Heart right ventricle (tissue), 16 donors: ENCODE data around the gene COX7B. TPM values are rescaled to one million over a fixed set of nuclear protein-coding genes. Genes with fewer than 3 reads are reported as not detected.

ENCODE experiments used
- ATAC-seq, 8 donors: fragments of 200-7000 bp; cut with Tn5 transposase; one replicate each; pipeline ENCODE4 v1.9.1; 2020; ENCODE audit warnings: mild to moderate bottlenecking in 8 of 8, moderate library complexity in 8 of 8, moderate number of reproducible peaks in 1 of 8
- DNase-seq, 2 donors: peaks; one replicate each; pipeline ENCODE4 v3.0.0-alpha.2; 2020
- H3K27ac ChIP-seq, 10 donors: fragments of 200-600 bp; sonication (generic) in 2 of 10; one replicate each; pipeline versions ENCODE4 v1.5.0 to v1.8.0; 2020 to 2022; ENCODE audit warnings: mild to moderate bottlenecking in 3 of 10
- H3K27me3 ChIP-seq, 7 donors: fragments of 200-600 bp; one replicate each; pipeline ENCODE4 v1.8.0; 2021 to 2022; ENCODE audit warnings: mild to moderate bottlenecking in 2 of 7
- H3K36me3 ChIP-seq, 9 donors: fragments of 200-600 bp; sonication (generic) in 1 of 9; one replicate each; pipeline versions ENCODE4 v1.5.0 to v1.8.0; 2020 to 2022; ENCODE audit warnings: mild to moderate bottlenecking in 2 of 9
- H3K4me1 ChIP-seq, 9 donors: fragments of 200-600 bp; sonication (generic) in 1 of 9; one replicate each; pipeline versions ENCODE4 v1.5.0 to v1.8.0; 2020 to 2022; ENCODE audit warnings: mild to moderate bottlenecking in 4 of 9
- H3K4me3 ChIP-seq, 10 donors: fragments of 200-600 bp; sonication (generic) in 2 of 10; one replicate each; pipeline versions ENCODE4 v1.5.0 to v1.8.0; 2020 to 2022; ENCODE audit warnings: mild to moderate bottlenecking in 7 of 10, moderate library complexity in 2 of 10
- H3K9me3 ChIP-seq, 11 donors: fragments of 200-600 bp in 10 of 11; sonication (generic) in 2 of 11; one replicate each; pipeline versions ENCODE4 v1.5.0 to v1.8.0; 2013 to 2022; ENCODE audit warnings: mild to moderate bottlenecking in 2 of 11, control low read depth in 1 of 11, moderate library complexity in 1 of 11
- WGBS, 2 donors: extraction: QIAGEN DNeasy Blood & Tissue Kit; methylation state at CpG; one replicate each; pipeline ENCODE4 v1.1.7; 2013; ENCODE audit warnings: inconsistent platforms in 1 of 2; 5-methylcytosine and 5-hydroxymethylcytosine counted together
- intact Hi-C, 10 donors: fragments of 100-400 bp; cut with DNase I; formaldehyde crosslinking; loops; one replicate each; pipeline versions ENCODE4 v1.11.1 to v1.14.2; 2022
- polyA plus RNA-seq, 2 donors: library from polyadenylated mRNA; stranded (reverse); fragments of 200-250 nt; gene quantifications; one replicate each; pipeline ENCODE4 v1.2.3, GENCODE V29; 2013
- total RNA-seq, 10 donors: library from RNA; stranded (reverse); fragmentation: NEBNext Ultra II Directional in 3 of 10; extraction: Animal tissue kit (Norgen Biotek cat#: 25700) in 3 of 10; gene quantifications; one replicate each; pipeline versions ENCODE4 v1.2.1 to v1.2.4, GENCODE V29; 2021 to 2023
- TF ChIP-seq, protein P1 (sequence below), 9 donors: fragments of 200-600 bp; sonication (generic) in 2 of 9; IDR thresholded peaks; one replicate each; pipeline versions ENCODE4 v1.5.0 to v1.8.0; 2021 to 2022; ENCODE audit warnings: antibody characterized with exemption in 9 of 9, mild to moderate bottlenecking in 5 of 9, moderate library complexity in 1 of 9
- donor health status: Arrhythmogenic right ventricular cardiomyopathy.
- donor health status: ischemic (EF 13 %, LVEDD 7.1; RV severe dilation, severe dysfunction).
- donor health status: healthy with polysubstance abuse.
- donor health status: DM: no; HTN: yes; CAD: no.
- donor health status: DM: no; HTN: no; CAD: no.
- donor health status: ischemic (EF 25% LVEDD 6.9; RV normal size, moderate dysfunction).
- donor health status: ischemic (EF 25% LVEDD 5.7; RV mildly dilated, moderate dysfunction).
- donor health status: healthy.
- donor health status: DM: yes; HTN: yes; CAD: no.
- donor health status: Ischemic cardiomyopathy.
- donor health status: ischemic (EF 35%, LVEDD 5.7; RV mildly dilated, moderate dysfunction).
- donor health status: nonischemic (EF 11% LVEDD 7.7; RV severe dilation, severe dysfunction).
- donor health status: DM: yes; HTN: yes; CAD: no.
- donor health status: PGD.
- donor health status: ischemic (EF 29% LVEDD 5.4; RV normal size, mild dysfunction).
- donor health status: nonischemic (EF 23%, LVEDD 6.1; RV moderate dilation, normal function).

COX7B gene
- total and polyA plus RNA-seq, 12 donors, result 915 to 7,586 (median 1,474) TPM

- H3K9me3 ChIP-seq, result no peaks in the 10 kb centered on the region
- 52 to 63% methylated on average over 1 of the region's 1 CpG for WGBS, 2 donors
- peaks cover 0 to 14% (median 4%) of the 10 kb centered on the region in 9 donors for H3K4me1 ChIP-seq
- H3K27ac ChIP-seq, result no peak overlapping the region
- DNase-seq (no peak), ATAC-seq (no peak)
- no peaks in the 10 kb centered on the region for H3K27me3 ChIP-seq
- TF ChIP-seq, protein P1, sequence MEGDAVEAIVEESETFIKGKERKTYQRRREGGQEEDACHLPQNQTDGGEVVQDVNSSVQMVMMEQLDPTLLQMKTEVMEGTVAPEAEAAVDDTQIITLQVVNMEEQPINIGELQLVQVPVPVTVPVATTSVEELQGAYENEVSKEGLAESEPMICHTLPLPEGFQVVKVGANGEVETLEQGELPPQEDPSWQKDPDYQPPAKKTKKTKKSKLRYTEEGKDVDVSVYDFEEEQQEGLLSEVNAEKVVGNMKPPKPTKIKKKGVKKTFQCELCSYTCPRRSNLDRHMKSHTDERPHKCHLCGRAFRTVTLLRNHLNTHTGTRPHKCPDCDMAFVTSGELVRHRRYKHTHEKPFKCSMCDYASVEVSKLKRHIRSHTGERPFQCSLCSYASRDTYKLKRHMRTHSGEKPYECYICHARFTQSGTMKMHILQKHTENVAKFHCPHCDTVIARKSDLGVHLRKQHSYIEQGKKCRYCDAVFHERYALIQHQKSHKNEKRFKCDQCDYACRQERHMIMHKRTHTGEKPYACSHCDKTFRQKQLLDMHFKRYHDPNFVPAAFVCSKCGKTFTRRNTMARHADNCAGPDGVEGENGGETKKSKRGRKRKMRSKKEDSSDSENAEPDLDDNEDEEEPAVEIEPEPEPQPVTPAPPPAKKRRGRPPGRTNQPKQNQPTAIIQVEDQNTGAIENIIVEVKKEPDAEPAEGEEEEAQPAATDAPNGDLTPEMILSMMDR (IDR thresholded peaks at IDR 0.05), result no peak
- H3K36me3 ChIP-seq, result no peaks in the 10 kb centered on the region
- H3K4me3 ChIP-seq, result no peak overlapping the region
- intact Hi-C loops, result no loop called here
These were observed 52.9 kb downstream of the COX7B start for GRCh38 chrX:77952173-77952572.

DNA sequence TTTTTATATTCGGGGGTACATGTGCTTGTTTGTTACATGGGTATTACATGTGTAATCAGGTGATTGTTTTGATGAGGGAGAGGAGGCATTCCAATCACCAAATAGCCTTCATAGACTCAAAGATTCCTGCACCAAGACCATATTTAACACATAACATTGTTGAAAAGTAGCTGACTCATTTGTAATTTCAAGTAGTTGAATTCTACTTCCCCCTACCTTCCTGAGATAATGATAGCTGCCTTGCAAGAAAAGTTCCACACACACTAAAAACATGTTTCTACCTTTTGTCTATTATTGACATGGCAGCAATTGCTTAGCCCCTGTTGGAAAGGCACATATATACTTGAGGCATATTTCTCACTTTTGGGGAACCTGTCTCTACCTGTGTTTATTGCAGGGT is 54.0 kb downstream of the COX7B start:
- intact Hi-C loops, result no loop called here
- no peak overlapping the region for H3K27ac ChIP-seq
- 45 to 67% methylated on average over 1 of the region's 1 CpG for WGBS, 2 donors

GRCh38 chrX:77953708-77954107 is 54.4 kb downstream of the COX7B start:
- Histone ChIP-seq H3K27me3 (no peaks in the 10 kb centered on the region), H3K4me1 (peaks cover 0 to 14% (median 4%) of the 10 kb centered on the region in 9 donors), H3K27ac (no peak overlapping the region), H3K4me3 (no peak overlapping the region), H3K36me3 (no peaks in the 10 kb centered on the region), H3K9me3 (peaks cover 0 to 11% (median 4%) of the 10 kb centered on the region in 11 donors)
- DNase-seq, result no peak
- intact Hi-C loops, result no loop called here
- TF ChIP-seq, protein P1 (IDR thresholded peaks at IDR 0.05), result no peak
- 10 to 28% methylated on average over 1 of the region's 1 CpG for WGBS, 2 donors
- ATAC-seq, result no peak

More for the DNA sequence above, 54.0 kb downstream of the COX7B start:
- no peak for ATAC-seq
- Histone ChIP-seq H3K4me3 (no peak overlapping the region), H3K27me3 (no peaks in the 10 kb centered on the region), H3K9me3 (peaks cover 0 to 7% (median under 1%) of the 10 kb centered on the region in 11 donors), H3K4me1 (peaks cover 0 to 14% (median 4%) of the 10 kb centered on the region in 9 donors), H3K36me3 (no peaks in the 10 kb centered on the region)
- TF ChIP-seq, protein P1 (IDR thresholded peaks at IDR 0.05), result no peak
- DNase-seq, result no peak

Other genes starting within 250 kb of the COX7B start
- gene ATRX, start 113.3 kb upstream of the COX7B start, total RNA-seq, result 100 to 1,000 TPM in 2 of 10 donors, 10 to 100 TPM in 8; 71.2 to 107 (median 92.4) TPM
- gene ATRX, start 113.3 kb upstream of the COX7B start, polyA plus RNA-seq, result 10 to 100 TPM in 1 of 2 donors, 1 to 10 TPM in 1; 8.1 to 32.6 TPM
- gene MAGT1, start 4.0 kb upstream of the COX7B start, total RNA-seq, result 10 to 100 TPM; 45.1 to 72.7 (median 52.8) TPM
- gene MAGT1, start 4.0 kb upstream of the COX7B start, polyA plus RNA-seq, result 10 to 100 TPM; 15.7 to 45.4 TPM
- 1 to 10 TPM; 4.9 to 7.6 (median 6.5) TPM for gene ATP7A, start 11.2 kb downstream of the COX7B start, total RNA-seq
- 1 to 10 TPM; 1.3 to 1.9 TPM for gene ATP7A, start 11.2 kb downstream of the COX7B start, polyA plus RNA-seq
- not detected for gene PGAM4, start 70.2 kb downstream of the COX7B start, total RNA-seq
- not detected for gene PGAM4, start 70.2 kb downstream of the COX7B start, polyA plus RNA-seq
- gene PGK1, start 204.8 kb downstream of the COX7B start, total RNA-seq, result 100 to 1,000 TPM; 414 to 824 (median 460) TPM
- 100 to 1,000 TPM in 1 of 2 donors, 10 to 100 TPM in 1; 46.6 to 253 TPM for gene PGK1, start 204.8 kb downstream of the COX7B start, polyA plus RNA-seq
- 10 to 100 TPM; 16.4 to 27.8 (median 22.5) TPM for gene TAF9B, start 240.2 kb downstream of the COX7B start, total RNA-seq
- gene TAF9B, start 240.2 kb downstream of the COX7B start, polyA plus RNA-seq, result 10 to 100 TPM in 1 of 2 donors, 1 to 10 TPM in 1; 9.8 to 11.5 TPM